ENCODE results near the gene RIPPLY3.
"Not testable (repeated sequence)": the region's sequence is repeated elsewhere in the genome, so short reads cannot be mapped to it uniquely, and the experiment has no call there.

DNA sequence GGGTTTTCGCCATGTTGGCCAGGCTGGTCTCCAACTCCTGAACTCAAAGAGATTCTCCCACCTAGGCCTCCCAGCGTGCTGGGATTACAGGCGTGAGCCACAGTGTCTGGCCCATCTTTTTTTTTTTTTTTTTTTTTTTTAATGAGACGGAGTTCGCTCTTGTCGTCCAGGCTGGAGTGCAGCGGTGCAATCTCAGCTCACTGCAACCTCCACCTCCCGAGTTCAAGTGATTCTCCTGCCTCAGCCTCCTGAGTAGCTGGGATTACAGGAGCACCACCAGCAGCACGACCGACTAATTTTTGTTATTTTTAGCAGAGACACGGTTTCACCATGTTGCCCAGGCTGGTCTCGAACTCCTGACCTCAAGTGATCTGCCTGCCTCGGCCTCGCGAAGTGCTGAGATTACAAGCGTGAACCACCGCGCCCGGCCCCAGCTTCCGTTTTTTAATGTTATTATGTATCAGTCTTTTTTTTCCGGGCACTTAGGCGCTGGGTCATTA is 17.3 kb upstream of the RIPPLY3 start:
- not testable (repeated sequence) for TF ChIP-seq EZH2 (IDR thresholded peaks at IDR 0.05; ENCODE audit: low read length, missing control alignments); CTCF (conservative IDR thresholded peaks at IDR 0.05 in 1 of 2, IDR thresholded peaks at IDR 0.05 in 1 of 2; ENCODE audit: low read depth in 1 of 2, low read length in 2 of 2)
